Left renal pelvis (tissue), 4 donors: ENCODE data around the gene KIF17. TPM values are rescaled to one million over a fixed set of nuclear protein-coding genes. Genes with fewer than 3 reads are reported as not detected.

ENCODE experiments used
- DNase-seq, 4 donors: peaks; one replicate each; pipeline ENCODE4 v3.0.0-alpha.2; 2013; ENCODE audit warnings: low read depth in 4 of 4, low spot score in 3 of 4
- polyA plus RNA-seq, 4 donors: library from polyadenylated mRNA; unstranded; fragments of 120-200 nt; gene quantifications; one replicate each; pipeline ENCODE4 v1.2.1, GENCODE V29; 2013; ENCODE audit not compliant: insufficient read length in 4 of 4

KIF17 gene
- 1 to 10 TPM; 2.6 to 5.1 (median 3.7) TPM for polyA plus RNA-seq

- DNase-seq = peak in 3 of 4 donors; percentile 48 to 62 (median 59)
These were observed at the start of gene KIF17 for GRCh38 chr1:20717452-20718342. KIF17 (minus strand) TSS chr1:20718007; CDS start chr1:20717706, 301 bp downstream.

DNA sequence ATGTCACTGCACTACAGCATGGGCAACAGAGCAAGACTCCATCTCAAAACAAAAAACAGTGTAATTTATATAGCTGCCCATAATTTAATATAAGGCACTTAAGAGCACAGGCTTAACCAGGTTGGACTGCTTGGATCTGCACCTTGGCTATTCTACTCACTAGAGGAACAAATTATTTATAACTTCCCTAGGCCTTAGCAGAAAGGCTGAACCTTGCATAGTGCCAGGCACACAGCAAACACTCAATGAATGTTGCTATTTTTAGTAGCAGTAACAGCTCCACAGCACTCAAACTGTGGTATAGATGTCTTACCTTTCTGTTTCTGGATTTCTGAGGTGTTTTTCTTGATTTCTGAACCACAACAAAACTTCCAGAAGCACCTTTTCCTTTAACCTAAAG lies 49.5 kb upstream of the KIF17 start:
- no peak for DNase-seq

GRCh38 chr1:20763417-20763816 lies 45.6 kb upstream of the KIF17 start:
- DNase-seq = no peak

DNA sequence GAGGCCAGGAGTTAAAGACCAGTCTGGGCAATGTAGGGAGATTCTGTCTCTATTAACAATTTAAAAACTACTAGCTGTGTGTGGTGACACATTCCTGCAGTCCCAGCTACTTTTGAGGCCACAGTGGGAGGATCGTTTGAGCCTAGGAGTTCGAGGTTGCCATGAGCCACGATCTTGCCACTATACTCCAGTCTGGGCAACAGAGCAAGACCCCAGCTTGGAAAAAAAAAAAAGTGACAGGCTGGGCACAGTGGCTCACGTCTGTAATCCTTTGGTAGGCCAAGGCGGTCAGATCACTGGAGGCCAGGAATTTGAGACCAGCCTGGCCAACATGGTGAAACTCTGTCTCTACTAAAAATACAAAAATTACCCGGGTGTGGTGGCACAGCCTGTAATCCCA lies 42.5 kb upstream of the KIF17 start:
- DNase-seq = no peak

DNA sequence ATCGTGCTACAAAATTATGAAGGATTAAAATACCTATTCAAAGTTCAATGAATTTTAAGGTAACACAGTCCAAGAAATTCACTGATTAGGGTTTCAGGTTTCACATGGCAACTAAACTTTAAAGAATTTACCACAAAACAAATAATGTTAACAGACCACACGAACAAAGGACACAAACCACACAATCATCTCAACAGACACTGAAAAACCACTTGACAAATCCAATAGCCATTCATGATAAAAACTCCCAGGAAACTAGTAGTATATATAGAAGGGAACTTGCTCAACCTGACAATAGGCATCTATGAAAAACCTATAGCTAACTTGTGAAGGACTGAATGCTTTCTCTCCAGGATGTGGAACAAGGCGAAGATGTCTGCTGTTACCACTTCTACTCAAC lies 35.8 kb upstream of the KIF17 start:
- no peak for DNase-seq

GRCh38 chr1:20751462-20751990 lies 33.7 kb upstream of the KIF17 start:
- no peak for DNase-seq

GRCh38 chr1:20742671-20743070 lies 24.9 kb upstream of the KIF17 start:
- no peak for DNase-seq

- DNase-seq = no peak
These were observed 23.0 kb upstream of the KIF17 start for GRCh38 chr1:20740781-20741180.

DNA sequence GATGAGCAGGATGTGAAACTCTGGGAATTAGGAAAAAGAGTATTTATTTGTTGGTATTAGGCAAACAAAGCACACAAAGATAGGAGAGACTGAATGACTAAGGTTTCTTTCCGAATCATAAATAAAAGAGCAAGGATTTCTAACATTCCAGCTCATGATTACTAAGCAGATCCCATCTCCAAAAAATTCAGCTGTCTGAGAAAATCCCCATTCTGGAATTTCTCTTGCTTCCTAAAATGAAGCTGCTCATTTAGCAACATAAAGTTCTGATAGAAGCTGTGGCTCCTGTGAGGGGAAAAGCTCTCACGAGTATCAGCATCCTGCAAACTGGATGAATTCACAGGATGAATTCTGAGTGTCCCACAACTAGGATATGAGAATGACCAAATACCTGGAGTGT lies 21.4 kb upstream of the KIF17 start:
- no peak for DNase-seq

- DNase-seq = no peak
These were observed 17.8 kb upstream of the KIF17 start for GRCh38 chr1:20735581-20736111.

- DNase-seq = no peak
These were observed 15.7 kb upstream of the KIF17 start for GRCh38 chr1:20733360-20733975.

DNA sequence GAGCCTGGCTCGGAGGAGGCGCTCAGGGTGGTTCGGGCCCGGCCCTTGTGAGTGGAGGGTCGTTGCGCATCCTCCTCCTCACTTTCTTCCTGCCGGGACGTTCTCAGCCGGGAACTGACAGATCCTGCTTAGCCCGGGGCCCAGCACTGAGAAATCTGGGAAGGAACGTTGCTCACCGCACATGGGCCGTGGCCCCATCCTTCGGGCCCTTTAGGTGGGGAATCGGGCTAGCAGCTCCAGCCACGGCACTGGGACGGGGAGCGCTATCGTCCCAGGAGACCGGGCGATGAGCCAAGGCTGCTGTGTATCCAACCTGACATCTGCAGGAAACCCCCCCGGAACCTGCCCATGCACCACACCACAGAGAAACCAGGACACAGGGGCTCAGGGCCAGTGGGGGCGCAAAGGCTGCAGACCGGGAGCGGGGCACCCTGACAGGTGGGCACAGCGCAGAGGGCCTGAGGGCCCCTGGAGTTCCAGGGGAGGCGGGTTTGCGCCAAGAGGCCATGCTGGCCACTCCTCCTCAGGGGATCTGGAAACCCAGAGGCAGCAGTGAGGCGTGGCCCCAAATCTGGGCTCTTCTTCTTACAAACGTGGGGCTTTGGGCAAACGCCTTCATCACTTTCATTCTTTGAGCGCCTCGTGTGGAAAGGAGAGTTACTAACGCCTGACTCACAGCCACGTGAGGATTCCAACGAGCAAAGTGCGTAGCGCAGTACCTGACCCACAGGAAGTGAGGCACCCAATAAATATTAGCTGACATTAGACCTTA lies 15.0 kb upstream of the KIF17 start, which contains the start of gene SH2D5:
SH2D5 (minus strand) TSS at position 116 of the 772 bp plus-strand sequence. CDS start 4,659 bp downstream, outside the sequence.
- DNase-seq = peak in 3 of 4 donors; percentile 45 to 62 (median 62)

DNA sequence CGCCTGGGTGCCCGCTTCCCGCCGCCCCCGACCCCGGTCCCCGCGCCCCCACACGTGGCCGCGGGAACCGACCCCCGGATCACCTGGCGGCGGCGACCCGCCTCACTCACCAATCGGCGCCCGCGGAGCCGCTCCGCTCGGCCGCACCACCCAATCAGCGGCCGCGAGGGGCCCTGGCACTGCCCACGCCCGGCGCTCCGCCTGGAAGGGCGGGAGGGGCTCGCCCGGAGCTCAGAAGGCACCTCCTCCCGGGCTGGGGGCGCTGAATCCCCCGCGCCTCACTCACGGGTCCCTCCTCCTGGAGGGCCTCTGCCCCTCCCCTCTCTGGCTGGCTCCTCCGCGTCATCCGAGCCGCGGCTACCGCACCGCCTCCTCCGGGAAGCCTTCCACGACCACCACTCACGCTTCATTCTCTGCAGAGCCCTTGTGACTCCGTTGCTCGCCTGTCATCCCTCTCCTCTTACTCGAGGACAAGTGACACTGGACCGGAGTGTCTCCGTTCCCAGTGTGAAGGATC lies 14.3 kb upstream of the KIF17 start:
- peak in 2 of 4 donors; percentile 60 to 62 for DNase-seq

- DNase-seq = no peak
These were observed 13.5 kb upstream of the KIF17 start for GRCh38 chr1:20731057-20731991.

DNA sequence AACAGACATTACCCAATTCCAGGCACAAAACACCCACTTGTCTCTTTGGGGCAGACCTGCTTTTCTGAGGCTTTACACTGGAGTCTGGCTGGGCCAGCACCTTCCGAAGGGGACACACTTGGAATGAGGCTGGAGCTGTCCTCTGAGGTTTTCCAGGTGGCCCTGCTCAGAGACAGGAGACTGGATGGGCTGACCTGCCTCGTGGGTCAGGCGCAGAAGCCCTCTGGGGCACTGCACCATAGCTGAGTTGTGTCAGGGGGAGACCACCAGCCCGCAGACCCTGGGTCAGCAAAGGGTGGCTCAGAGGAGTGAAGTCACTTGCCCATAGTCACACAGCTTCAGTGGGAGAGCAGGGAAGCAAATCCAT lies 12.9 kb upstream of the KIF17 start:
- DNase-seq = no peak

DNA sequence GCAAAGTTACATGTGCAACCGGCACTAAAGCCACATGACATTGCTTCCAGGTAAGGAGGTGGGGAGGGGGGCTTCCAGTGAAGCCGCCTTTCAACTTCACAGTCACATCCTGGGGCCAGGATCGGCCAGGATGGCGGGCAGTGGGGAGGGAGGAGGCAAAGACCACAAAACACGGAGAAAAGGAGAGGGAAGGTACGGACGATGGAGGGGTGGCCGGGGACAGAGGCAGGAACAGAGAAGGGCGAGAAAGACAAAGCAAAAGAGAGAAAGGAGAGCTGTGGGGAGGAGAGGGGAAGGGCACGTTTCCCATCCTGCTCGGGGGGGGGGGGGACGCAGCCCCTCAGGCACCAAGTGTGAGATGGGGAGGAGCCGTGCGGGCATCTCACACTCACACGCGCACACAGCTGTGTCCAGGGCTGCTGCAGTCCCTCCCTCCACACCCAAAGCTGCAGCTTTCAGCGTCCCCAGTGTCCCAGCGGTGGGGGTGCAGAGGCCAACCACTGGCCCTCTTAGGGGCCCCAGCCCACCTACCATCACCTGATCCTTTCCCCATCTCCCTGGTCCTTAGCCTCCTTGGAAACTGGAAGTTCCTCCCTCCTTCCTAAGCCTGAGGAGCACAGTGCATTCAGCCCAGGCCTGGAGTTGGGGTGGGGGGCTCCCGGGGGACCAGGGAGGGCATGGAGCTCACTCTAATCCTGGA lies 12.3 kb upstream of the KIF17 start:
- DNase-seq = no peak

GRCh38 chr1:20729155-20729931 lies 11.5 kb upstream of the KIF17 start:
- no peak for DNase-seq
